GM18909 (cell line): ENCODE results near the gene ADAMTS20.

ENCODE experiments used
- ATAC-seq: cut with Tn5 transposase; IDR thresholded peaks from one replicate; pipeline ENCODE4 v1.9.1; 2021; ENCODE audit warnings: mild to moderate bottlenecking; ENCODE audit not compliant: unreplicated experiment, poor library complexity

The ADAMTS20 gene

GRCh38 chr12:43325786-43326185, 226.2 kb downstream of the ADAMTS20 start:
- ATAC-seq, result peak; percentile 72

DNA sequence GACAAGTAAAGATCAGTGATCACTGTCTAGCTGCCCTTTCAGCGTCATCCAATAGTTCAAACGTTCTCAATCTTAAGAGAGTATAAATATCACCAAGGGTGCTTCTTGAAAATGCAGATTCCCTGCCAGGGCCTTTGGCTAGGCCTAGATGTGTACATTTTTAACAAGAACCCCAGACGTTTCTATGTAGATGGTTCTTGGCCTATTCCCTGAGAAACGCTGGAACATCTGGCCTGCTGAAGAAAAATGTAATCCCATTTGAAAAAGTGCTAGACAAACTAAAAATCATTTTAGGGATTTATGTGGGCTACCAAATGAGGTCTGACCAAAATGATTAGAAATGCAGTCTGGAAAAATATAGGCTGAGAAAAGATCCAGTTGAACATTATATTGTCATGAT, 231.7 kb downstream of the ADAMTS20 start:
- ATAC-seq, result no peak

- ATAC-seq, result no peak
Observed at GRCh38 chr12:43318021-43318420, 234.0 kb downstream of the ADAMTS20 start.

- ATAC-seq, result no peak
Observed at GRCh38 chr12:43317156-43317555, 234.8 kb downstream of the ADAMTS20 start.

DNA sequence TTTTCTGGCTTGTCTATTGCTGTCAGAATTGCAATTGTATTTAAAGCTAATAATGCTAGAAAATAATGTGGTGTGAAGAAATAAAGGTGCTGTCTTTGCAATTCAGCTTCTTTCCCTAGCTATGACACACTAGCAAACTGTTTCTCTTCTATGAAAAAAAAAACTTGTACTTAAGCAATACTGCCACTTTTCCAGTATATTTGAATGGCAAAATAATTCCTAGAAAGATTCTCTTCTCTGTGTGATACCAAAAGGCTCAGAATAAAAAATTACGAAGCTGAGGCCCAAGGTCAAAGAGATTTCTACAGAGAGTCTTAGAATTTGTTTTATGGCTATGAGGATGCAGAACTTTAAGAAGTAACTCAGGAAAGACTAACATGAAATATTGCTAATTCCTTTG, 235.5 kb downstream of the ADAMTS20 start:
- no peak for ATAC-seq

DNA sequence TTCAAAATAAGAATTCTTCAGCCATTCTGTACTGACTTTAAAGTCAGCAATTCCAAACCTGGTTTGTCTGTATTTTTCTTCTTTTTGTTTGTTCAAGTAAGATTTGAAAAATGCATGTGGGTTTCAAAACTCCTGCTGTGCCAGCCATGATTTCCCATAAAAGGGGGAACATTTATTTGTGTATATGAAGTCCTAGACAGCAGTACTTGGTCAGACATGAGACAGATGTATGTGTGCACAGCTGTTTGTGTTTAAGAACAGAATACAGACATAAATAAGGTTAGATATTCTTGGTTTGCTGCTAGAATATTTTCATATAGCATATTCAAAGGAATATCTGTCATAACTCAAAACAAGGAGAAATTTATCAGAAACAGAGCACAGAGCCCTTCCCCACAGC, 236.0 kb downstream of the ADAMTS20 start:
- no peak for ATAC-seq

GRCh38 chr12:43312991-43313505, 239.0 kb downstream of the ADAMTS20 start:
- ATAC-seq, result no peak

DNA sequence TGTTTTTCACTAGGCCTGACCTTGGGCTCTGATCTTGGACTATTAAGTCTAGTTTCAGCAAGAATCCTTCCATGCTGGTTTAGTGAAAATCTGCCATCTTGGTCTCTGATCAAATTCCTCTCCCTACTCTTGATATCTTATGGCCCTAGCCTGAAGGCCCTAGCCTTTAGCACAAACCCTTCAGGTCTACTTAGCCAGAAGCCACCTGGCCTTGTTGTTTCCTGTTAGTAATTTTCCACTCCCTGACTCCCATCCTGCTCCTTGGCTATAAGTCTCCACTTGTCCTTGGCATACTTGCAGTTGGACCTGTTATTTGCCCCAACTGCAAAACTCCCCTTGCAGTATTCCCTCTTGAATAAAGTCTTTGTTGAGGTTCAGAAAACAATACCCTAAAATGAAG, 241.4 kb downstream of the ADAMTS20 start:
- ATAC-seq, result no peak

- ATAC-seq, result no peak
Observed at GRCh38 chr12:43309959-43310358, 242.0 kb downstream of the ADAMTS20 start.

- no peak for ATAC-seq
Observed at GRCh38 chr12:43308776-43309175, 243.2 kb downstream of the ADAMTS20 start.

GRCh38 chr12:43307126-43307525, 244.9 kb downstream of the ADAMTS20 start:
- ATAC-seq, result no peak

DNA sequence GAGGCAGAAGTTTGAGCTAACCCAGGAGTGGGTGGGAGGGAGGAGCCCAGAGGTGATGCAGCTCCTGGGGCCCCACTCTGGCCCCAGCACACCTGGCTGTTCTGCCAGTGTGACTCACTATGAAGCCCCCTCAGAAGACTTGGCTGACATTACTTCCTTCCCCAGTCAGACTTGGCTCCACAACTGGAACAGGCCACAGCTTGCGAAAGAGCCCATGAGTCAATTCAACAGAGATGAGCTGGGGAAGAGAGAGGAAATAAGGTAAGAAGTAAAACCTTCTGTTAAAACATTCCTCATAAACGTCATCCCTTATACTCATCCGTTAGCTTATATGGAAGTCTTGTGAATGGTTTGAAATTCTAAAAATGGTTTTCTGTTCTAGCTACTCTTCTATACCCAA, 245.9 kb downstream of the ADAMTS20 start:
- ATAC-seq, result no peak

GRCh38 chr12:43305065-43305464, 246.9 kb downstream of the ADAMTS20 start:
- ATAC-seq, result no peak
